Bone marrow (tissue), 2 donors: ENCODE measurements around the gene ANKRD44.
"Not testable (repeated sequence)": the region's sequence is repeated elsewhere in the genome, so short reads cannot be mapped to it uniquely, and the experiment has no call there.

Source experiments
- DNase-seq, 2 donors: peaks; one replicate each; lab custom pipeline; 2025; lab: John Stamatoyannopoulos, UW

The ANKRD44 gene

GRCh38 chr2:197259470-197259999 is 51.0 kb downstream of the ANKRD44 start:
- DNase-seq = no peak

- peak in 1 of 2 donors; percentile 55 for DNase-seq
These were observed 52.0 kb downstream of the ANKRD44 start for GRCh38 chr2:197258580-197258979.

- DNase-seq = no peak
These were observed 53.9 kb downstream of the ANKRD44 start for GRCh38 chr2:197256547-197257170.

DNA sequence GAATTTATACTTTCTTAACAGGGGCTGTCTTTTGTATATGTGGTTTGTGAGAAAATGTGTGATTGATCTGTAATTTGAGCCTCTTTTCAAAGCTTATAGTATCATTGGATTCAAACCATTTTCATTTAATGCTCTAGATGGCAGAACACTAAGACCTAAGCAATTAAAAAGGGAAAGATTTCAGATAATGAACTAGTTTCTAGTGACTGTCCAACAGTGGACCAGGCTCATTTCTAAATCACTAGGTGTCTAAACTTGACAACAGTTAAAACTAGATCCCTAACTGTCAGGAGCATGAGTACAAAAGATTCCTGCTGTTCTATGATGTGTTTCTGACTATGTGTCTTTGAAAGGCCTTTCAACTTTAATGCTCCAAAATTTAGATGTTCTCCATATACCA is 54.6 kb downstream of the ANKRD44 start:
- DNase-seq = no peak

GRCh38 chr2:197255543-197255942 is 55.0 kb downstream of the ANKRD44 start:
- peak; percentile 43 to 84 for DNase-seq

DNA sequence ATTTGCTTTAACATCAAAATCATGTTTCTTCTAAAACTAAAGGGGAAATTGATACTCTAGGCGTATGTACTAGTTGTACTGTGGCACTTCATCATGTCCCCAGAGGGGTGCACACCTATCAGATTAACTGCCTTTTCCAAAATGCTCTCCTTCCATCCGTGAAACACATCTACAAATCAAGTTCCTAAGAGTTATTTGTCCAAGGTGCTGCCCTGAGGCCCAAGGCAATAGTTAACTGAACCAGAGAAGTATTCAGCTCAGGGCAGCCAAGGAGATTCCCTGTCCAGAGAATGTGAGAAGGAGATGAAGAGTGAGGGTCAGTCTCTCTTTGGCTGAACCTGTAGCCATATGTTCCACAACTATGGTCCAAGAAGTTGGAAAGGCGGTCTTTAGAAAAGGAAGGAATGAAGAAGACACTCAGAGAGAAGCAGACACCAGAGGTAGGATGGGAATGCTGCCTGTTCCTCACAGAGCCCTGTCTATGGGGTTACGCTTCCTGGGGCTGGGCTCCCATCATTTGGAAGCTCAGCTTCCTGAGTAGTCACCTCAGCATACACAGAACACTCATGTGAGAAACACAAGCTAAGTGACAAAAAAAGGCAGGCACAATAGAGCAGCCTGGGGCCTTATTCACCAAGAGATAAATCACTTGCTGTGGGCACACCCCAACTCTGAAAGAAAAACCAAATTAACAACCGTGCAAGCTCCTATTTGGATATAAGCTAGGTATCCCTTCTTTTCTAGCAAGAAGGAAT is 55.6 kb downstream of the ANKRD44 start:
- DNase-seq = no peak

DNA sequence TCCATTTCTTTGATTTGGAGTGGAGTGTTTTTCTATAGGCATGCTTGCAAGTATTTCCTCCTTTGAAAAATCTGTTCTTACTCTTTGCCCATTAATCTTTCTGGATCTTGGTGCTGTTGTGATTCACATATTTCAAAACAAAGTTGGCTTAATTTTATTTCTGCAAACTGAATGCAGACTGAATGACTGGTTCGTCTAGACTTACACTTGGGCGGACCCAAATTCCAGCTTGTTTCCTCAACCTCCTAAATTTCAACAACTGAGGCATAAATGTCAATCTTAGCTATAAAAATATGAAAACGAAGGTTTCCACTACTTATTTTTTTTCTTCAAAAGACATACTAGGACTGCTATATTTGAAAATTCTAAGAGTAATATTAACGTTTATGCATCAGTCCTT is 59.0 kb downstream of the ANKRD44 start:
- DNase-seq = no peak

DNA sequence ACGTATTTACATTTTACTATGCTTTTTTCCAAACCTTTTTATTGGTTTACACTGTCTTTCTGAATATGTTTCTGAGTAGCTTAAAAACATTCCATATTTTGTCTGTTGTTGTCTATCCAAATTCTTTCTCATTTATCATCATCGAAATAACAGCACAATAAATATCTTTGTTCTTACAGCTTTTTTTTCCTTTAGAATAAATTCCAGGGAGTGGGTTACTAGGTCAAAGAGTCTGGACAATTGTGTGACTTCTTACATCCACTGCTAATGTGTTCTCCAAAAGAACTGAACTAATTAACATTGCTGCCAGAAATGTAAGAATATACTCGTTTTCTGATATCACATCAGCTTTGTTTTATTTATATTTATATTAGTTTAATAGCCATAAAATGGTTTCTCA is 59.4 kb downstream of the ANKRD44 start:
- no peak for DNase-seq

- no peak for DNase-seq
These were observed 60.5 kb downstream of the ANKRD44 start for GRCh38 chr2:197250084-197250397.

- DNase-seq = no peak
These were observed 61.0 kb downstream of the ANKRD44 start for GRCh38 chr2:197249381-197250083.

DNA sequence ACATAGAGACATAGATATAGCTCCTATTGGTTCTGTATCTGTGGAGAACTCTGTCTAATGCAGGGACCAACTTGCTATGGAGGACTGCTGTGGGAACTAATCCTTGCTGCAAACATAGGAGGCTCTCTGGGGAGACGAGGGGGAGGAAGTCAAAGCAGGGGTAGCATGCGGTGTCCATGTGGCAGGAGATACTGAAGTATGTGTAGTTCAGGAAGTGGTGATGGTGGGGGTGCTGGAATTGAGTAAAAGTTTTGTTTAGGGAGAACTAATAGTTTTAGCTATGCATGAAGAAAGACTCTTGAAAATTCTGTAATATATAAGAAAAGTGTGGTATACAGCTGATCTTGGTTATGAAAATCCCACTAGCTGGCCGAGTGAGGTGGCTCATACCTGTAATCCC is 62.0 kb downstream of the ANKRD44 start:
- DNase-seq = peak in 1 of 2 donors; percentile 80

- no peak for DNase-seq
These were observed 62.6 kb downstream of the ANKRD44 start for GRCh38 chr2:197248001-197248401.

- DNase-seq = no peak
These were observed 63.5 kb downstream of the ANKRD44 start for GRCh38 chr2:197247083-197247482.

DNA sequence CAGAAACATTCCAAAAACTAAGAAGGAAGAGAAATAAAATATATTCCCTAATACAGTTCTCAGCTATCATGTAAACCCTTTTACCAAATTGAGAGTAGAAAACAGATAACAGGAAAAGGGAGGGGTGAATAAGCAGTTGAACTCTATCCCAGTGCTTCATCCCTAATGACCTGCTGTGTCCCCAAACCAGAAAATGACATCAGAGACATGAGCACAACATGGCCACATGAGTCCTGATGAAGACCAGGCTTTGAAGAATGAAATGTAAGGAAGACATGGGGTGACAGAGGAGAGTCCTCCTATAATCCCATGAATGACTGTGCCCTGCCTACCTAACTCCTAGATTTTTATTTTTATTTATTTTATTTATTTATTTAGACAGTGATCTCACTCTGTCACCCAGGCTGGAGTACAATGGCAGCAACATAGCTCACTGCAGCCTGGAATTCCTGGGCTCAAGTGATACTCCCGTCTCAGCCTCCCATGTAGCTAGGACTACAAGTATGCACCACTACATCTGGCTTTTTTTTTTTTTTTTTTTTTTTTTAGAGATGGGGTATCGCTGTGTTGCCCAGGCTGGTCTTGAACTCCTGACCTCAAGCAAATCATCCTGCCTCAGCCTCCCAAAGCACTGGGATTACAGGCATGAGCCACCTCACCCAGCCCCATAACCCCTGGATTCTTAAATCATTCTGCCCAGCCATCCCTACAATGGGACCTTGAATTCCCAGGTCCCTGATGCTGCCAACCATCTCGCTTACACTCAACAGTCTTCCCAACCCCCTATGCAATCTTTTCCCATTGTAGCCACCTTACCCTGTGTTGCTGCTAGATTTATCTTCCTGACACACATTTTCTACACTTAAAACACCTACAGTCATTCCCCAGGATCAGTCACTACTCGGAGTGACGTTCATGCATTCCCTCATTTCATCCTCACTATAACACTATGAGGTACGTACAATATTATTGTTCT is 64.5 kb downstream of the ANKRD44 start:
- no peak for DNase-seq

DNA sequence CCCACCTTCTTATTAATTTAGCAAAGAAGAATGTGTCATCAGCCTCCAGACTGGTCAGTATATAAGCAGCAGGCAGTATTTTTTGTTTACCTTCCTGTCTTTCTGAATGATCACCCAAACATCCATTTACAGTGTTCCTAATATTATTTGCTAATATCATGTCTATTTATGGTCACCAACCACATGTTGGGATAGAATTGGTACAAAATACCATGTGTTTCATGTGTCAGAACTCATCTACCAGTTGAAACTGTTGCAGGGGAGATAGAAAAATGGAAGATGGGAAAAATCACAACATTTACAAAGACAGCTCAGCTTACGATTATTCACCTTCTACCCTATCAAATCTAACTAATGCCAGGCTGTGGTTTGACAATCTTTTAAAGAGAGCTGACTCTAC is 66.2 kb downstream of the ANKRD44 start:
- DNase-seq = no peak

DNA sequence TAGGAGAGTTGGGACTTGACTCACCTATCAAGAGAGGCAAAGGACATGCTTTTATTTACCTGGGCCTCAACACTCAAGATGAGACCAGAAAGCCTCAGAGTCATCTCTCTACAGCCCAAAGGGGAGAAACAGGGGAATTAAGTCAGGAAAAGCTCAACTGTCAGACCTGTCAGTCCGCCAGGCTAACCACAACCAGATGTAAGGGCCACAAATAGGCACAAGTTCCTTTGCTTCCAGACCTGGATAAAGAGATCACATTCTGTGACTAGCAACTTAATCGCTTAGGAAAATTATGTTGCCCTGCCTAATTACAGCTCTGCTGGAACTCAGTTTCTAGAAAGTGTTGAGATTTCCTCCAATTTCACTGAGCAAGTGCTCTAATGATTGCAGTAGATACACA is 67.9 kb downstream of the ANKRD44 start:
- DNase-seq = no peak

DNA sequence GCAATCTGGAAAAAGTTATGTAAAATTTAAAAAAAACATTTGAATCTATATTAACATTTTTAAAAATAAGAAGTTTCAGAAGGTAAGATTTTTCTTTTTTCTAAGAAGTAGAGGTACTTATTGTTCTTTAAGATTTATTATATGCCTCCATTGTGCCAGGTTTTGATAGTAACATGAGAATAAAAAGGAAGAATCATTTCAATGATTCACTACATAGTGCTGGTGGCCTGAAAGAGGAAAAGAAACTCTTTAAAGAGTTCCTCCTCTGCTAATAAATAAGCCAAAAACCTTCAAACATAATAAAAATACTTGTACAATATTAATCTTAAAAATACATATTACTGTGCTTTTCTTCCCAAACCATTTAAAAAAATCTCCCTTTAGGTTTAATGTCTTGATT is 69.0 kb downstream of the ANKRD44 start:
- no peak for DNase-seq

GRCh38 chr2:197241153-197241552 is 69.4 kb downstream of the ANKRD44 start:
- no peak for DNase-seq

GRCh38 chr2:197240421-197241041 is 70.0 kb downstream of the ANKRD44 start:
- DNase-seq = no peak

- not testable (repeated sequence) for DNase-seq
These were observed 70.6 kb downstream of the ANKRD44 start for GRCh38 chr2:197240018-197240417.

DNA sequence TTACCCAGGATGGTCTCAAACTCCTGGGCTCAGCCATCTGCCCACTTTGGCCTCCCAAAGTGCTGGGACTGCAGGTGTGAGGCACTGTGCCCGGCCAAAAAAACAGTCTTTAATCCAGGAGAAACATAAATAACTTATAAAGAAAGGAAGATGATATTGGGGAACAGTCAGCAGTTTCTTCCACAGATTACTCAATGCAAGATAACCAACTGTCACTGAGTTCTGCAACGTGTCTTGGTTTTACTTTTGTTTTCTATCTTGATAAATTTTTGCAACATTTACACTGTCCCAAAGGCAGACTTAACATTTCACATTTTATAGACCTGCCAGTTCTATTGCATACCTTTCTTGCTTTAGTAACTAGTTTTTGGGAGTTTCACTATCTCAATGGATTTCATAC is 71.1 kb downstream of the ANKRD44 start:
- peak in 1 of 2 donors; percentile 56 for DNase-seq

DNA sequence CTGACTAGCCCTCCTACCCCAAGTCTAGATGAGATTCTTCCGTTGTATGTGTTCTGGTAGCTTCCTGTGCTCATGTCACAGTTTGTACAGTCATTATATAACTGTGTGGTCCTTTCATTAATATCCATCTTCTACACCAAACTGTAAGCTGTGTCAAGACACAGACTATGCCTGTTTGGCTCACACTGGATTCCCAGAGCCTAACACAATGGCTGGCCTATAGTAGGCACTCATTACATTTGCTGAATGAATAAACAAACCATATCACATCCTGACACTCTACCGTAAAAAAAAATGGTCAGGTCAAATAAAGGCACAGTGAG is 72.6 kb downstream of the ANKRD44 start:
- DNase-seq = no peak
